Activated CD8-positive, alpha-beta memory T cell treated with anti-CD3 and anti-CD28 coated beads for 24 hours (primary cell): ENCODE results near the gene RAD51B.
"Not testable (repeated sequence)": the region's sequence is repeated elsewhere in the genome, so short reads cannot be mapped to it uniquely, and the experiment has no call there.

Source experiments
- DNase-seq: peaks from one replicate; pipeline ENCODE4 v3.0.0-alpha.2; 2020

Gene RAD51B

GRCh38 chr14:68033336-68033932 lies 213.9 kb downstream of the RAD51B start:
- DNase-seq: no peak

GRCh38 chr14:68034896-68035295 lies 215.3 kb downstream of the RAD51B start:
- no peak for DNase-seq

GRCh38 chr14:68036202-68036601 lies 216.6 kb downstream of the RAD51B start:
- no peak for DNase-seq

GRCh38 chr14:68039593-68039992 lies 220.0 kb downstream of the RAD51B start:
- DNase-seq: no peak

GRCh38 chr14:68040633-68041369 lies 221.2 kb downstream of the RAD51B start:
- DNase-seq: no peak

- DNase-seq: no peak
These were observed 222.3 kb downstream of the RAD51B start for GRCh38 chr14:68041876-68042354.

- DNase-seq: no peak
These were observed 223.1 kb downstream of the RAD51B start for GRCh38 chr14:68042586-68043210.

- DNase-seq: no peak
These were observed 224.2 kb downstream of the RAD51B start for GRCh38 chr14:68043752-68044151.

GRCh38 chr14:68047906-68048305 lies 228.3 kb downstream of the RAD51B start:
- DNase-seq: no peak

- DNase-seq: not testable (repeated sequence)
These were observed 229.2 kb downstream of the RAD51B start for GRCh38 chr14:68048815-68049214.

- DNase-seq: no peak
These were observed 230.6 kb downstream of the RAD51B start for GRCh38 chr14:68050177-68050576.

- no peak for DNase-seq
These were observed 231.6 kb downstream of the RAD51B start for GRCh38 chr14:68051146-68051545.

GRCh38 chr14:68060198-68060597 lies 240.6 kb downstream of the RAD51B start:
- DNase-seq: no peak

- no peak for DNase-seq
These were observed 243.1 kb downstream of the RAD51B start for GRCh38 chr14:68062651-68063050.

- no peak for DNase-seq
These were observed 245.7 kb downstream of the RAD51B start for GRCh38 chr14:68065322-68065721.

GRCh38 chr14:68074765-68075381 lies 255.3 kb downstream of the RAD51B start:
- DNase-seq: no peak

GRCh38 chr14:68075382-68076029 lies 255.9 kb downstream of the RAD51B start:
- no peak for DNase-seq

GRCh38 chr14:68076451-68076850 lies 256.9 kb downstream of the RAD51B start:
- DNase-seq: no peak

- DNase-seq: no peak
These were observed 260.5 kb downstream of the RAD51B start for GRCh38 chr14:68079941-68080697.

- no peak for DNase-seq
These were observed 261.9 kb downstream of the RAD51B start for GRCh38 chr14:68081489-68081888.

- DNase-seq: no peak
These were observed 263.2 kb downstream of the RAD51B start for GRCh38 chr14:68082698-68083291.

- no peak for DNase-seq
These were observed 264.7 kb downstream of the RAD51B start for GRCh38 chr14:68084256-68084655.
